GM21447 (cell line): Measurements from ENCODE around the gene TRAF4.
"Not testable (repeated sequence)": the region's sequence is repeated elsewhere in the genome, so short reads cannot be mapped to it uniquely, and the experiment has no call there.

ENCODE experiments used
- ATAC-seq: cut with Tn5 transposase; IDR thresholded peaks from one replicate; pipeline ENCODE4 v1.9.1; 2021; ENCODE audit not compliant: unreplicated experiment

Gene TRAF4

DNA sequence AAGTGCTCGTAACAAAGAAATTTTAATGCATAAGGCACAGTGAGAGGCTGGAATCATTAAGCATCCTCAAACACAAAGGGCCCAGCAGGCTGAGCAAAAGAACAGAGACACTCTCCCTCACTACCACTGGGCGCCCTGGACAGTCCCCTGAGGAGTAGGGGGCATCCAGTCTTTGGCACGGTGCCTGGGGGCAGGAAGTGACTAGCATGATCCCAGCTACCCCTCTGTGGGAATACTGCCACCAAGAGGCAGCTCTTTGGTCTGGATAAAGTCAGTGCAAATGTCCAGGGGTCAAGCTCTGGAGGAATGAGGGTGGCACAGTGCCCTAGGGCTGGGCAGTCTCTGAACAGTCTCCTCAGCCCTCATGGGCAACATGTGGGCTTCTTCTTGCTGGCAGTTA, 29.5 kb upstream of the TRAF4 start:
- no peak for ATAC-seq

- ATAC-seq = no peak
Measured at GRCh38 chr17:28715217-28715616, 28.6 kb upstream of the TRAF4 start.

DNA sequence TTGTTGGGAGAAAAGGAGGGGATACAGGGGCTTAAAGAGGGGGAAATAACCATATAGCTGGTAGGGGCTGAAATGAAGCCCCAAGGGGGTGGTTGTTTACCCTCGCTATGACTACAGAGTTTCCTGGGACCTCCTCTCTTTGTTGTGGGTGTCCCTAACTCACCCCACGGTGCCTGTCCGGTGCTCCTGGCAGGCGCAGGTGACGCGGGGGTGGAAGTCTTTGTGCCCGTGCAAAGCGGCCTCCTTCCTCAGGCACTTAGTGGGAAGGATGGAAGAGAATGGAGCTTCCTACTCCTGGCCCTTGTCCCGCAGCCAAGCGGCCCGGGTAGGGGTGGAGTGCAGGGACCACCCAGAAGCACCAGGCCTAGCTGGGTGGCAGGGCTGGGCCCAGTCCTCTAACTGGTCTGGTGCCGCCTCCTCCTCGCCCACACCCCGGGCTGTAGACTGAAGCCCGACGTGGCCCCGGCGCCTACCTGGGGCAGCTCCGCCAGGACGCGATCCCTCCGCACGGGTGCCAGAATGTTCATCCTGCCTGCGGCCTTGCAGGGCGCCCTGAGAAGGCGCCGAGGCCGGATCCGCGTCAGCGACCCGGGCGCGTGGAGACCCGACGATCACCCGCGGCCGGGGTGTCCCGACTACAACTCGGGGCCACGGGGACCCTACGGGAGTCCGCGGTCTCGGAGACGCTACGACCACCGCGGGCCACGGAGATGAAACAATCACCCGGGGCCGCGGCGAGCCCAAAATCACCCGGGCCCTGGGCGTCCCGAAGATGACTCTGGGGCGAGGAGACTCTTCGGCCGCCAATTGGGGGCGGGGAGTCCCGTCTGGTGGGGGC, 26.9 kb upstream of the TRAF4 start:
- ATAC-seq = no peak

GRCh38 chr17:28717578-28718332, 26.1 kb upstream of the TRAF4 start, which contains the start of gene RAB34:
Gene RAB34, minus strand, starts transcription at chr17:28717868. Its CDS starts 602 bp downstream, at chr17:28717266.
- no peak for ATAC-seq

DNA sequence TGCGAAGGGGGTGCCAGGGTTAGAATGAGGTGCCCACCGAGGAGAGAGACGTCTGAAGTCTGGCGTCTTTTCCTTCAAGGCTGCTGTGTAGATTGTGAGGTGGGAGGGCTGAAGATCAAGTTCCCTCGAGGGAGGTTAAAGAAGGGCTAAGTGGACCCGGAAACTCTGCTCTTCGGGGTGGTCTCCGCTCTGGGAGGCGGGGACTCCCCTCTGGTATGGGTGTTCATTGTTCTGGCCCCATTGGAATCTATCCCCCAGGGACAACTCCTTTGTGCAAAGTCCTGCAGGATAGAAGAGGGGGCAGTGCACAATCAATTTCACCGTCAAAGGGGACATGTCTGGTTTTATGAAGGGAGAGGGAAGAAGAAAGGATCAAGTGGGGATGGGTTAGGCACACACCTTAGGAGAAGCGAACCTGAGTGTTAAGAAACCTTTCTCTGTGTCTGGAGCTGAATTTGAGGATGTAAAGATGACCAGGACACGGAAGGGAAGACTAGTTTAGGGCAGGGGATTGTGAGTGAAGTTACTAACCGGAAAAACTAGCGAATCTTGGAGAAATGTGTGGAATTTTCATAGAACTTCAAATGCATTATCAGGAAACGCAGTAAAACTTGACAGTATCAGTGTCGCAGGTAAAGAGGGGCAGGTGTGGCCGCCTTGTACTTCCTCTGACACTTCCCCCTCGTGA, 25.3 kb upstream of the TRAF4 start:
- ATAC-seq = no peak

GRCh38 chr17:28719021-28719433, 24.8 kb upstream of the TRAF4 start:
- ATAC-seq = no peak

DNA sequence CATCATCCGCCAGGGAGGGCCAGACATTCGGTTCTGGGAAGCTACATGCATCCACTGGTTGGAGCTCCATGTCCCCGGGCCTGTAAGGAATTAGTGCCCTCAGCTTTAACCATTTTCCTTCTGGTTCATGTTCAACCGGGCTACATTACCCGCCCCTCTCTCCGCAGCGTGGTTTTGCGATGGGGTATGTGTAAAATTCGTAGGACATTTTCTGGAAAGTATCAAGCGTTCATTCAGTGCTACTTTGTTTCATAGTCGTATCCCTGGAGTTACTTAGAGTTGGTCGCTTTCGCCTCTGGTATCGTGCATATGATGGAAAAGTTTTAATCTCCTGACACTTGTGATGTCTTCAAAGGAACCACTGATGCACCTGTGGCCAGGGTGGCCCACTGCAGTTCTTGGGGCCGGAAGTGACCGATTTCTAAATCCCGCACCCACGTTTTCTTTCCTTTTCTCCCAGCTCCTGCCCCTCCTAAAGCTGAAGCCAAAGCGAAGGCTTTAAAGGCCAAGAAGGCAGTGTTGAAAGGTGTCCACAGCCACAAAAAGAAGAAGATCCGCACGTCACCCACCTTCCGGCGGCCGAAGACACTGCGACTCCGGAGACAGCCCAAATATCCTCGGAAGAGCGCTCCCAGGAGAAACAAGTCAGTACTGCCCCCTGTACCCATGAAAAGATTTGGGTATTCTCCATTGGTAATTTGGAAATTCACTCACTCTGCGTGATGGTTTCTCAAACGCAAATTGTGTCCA, 23.4 kb upstream of the TRAF4 start:
- ATAC-seq = no peak

DNA sequence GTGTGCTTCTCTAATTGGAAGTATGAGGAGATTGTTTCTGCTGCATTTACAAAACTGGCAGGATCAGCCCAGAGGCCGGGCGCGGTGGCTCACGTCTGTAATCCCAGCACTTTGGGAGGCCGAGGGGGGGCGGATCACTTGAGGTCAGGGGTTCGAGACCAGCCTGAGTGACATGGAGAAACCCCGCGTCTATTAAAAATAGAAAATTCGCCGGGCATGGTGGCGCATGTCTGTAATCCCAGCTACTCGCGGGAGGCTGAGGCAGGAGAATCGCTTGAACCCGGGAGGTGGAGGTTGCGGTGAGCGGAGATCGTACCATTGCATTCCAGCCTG, 22.8 kb upstream of the TRAF4 start:
- ATAC-seq = not testable (repeated sequence)

GRCh38 chr17:28722417-28723158, 21.2 kb upstream of the TRAF4 start:
- ATAC-seq = no peak

DNA sequence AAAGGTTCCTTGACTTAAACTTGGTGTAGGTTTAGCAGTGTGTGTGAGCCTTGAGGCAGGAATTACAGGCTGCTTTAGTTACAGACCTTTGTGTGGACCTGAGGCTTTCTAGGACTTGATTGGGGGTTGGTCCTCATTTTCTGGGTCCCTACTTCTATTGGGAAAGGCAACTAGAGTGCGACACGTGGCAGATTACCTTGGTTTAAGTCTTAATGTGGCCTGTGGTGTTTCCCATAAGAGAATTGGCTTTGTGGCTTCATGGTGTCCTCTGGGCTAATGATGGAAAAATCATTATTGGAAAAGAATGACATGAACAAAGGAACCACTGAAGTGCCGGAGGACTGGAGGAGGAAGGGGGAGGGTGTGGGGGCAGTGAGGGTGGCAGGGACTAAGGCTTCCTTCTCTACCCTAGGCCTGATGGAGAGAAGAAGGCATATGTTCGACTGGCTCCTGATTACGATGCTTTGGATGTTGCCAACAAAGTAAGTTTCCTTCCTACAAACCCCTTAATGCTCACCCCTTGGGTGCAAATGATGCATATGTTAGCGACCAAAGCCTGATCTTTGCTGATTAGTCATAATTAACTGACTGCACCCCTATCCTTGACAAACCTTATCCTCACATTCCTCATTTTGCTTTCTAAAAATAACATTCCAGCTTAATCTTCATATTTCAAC, 20.5 kb upstream of the TRAF4 start:
- no peak for ATAC-seq

DNA sequence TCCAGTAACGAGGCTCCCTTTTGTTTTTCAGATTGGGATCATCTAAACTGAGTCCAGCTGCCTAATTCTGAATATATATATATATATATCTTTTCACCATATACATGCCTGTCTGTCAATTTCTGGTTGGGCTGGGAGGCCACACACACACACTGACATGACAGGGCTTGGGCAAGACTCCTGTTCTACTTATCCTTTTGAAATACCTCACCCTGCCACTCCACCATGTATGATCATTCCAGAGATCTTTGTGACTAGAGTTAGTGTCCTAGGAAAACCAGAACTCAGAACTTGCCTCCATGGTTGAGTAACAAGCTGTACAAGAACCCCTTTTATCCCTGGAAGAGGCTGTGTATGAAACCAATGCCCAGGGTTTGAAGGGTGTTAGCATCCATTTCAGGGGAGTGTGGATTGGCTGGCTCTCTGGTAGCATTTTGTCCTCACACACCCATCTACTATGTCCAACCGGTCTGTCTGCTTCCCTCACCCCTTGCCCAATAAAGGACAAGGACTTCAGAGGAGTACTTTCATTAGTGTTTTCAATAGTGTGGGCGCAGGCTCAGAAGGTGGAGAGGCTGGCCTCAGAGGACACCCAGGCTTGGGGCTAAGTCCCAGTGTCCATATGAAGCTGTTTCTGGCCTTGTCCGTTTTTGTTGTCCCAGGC, 19.8 kb upstream of the TRAF4 start:
- not testable (repeated sequence) for ATAC-seq

- no peak for ATAC-seq
Measured at GRCh38 chr17:28724500-28725165, 19.2 kb upstream of the TRAF4 start.

DNA sequence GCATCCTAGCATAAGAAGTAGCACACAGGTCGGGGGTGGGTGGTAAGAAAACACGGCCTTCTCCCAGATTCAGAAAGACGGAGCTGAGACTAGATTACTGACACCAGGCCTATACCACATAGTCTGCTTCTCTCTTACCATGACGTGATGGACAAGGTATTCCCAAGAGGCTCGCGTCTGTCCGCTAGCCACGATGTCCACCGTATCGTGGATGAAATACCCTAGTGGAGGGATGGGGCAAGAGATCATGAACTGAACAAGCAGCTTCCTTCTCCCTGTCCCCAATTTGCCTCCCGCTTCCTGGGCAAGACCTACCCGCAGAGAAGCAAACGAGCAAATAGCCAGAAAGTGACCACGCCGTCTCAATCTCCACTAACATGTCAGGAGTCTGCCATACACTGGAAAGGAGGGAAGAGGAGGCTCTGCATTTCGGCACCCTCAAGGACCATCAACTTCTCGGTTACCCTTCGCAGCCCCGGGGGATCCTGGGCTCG, 18.6 kb upstream of the TRAF4 start:
- no peak for ATAC-seq

GRCh38 chr17:28725660-28726225, 18.1 kb upstream of the TRAF4 start:
- no peak for ATAC-seq

DNA sequence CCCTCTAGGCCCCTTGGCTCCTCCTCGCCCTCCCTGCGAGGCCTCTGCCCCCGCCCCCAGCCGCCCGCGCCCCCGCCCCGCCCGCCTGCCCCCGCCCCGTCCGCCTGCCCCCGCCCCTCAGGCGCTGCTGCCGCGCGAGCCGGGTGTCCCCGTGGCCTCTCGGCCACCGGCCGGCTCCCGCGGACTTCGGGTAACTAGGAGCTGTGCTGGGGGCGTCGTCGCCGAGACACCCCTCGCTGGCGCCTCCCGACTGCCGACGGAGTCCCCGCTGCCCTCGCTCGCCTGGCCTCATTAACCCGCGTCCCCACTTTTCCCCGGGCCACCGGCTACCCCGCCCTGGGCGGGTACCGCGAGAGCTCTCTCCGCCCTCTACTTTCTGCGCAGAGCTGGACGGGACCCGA, 17.6 kb upstream of the TRAF4 start, which contains the start of gene TLCD1:
Gene TLCD1, minus strand, starts transcription at position 8 of the 401 bp plus-strand sequence. CDS start 136 bp downstream, outside the sequence.
- ATAC-seq = no peak

DNA sequence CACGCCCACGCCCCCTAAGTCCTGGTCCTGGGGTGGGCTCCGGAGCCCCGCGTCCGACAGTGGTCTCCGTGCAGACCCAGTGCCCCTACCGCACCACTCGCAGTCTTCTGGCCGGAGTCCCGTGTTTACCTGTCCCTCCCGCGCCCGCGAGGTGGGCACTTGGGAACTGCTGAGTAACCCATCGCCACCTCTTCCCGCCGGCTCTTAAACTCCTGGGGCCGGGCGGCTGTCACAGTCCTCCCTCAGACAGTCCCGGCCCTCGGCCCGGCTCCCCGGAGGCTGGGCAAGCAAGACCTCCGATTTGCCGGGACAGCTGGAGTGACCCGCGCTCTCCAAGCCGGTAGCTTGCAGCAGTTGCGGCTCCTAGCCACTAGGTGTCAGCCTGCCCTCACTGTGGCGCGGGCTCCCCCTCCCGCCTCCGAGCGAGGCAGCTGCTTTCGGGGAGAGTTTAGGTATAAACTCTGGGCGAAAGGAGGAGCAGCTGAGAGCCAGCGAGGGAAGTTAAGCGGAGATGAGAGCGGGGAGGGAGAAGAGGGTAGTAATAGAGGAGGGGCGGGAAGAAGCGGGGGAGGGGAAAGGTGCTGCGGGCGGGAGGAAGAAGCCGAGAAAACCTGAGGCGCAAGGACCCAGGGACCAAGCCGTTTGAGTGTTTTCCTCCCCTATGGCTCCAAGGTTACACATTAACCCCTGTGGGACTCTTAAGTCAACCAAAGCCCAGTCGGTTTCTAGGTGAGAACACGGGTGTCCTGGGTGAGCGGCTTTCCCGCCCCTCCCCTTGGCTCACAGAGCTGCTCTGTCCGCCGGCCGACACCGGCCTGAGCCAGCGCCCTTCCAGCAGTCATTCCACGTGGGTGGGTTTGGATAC, 17.0 kb upstream of the TRAF4 start:
- ATAC-seq = peak; percentile 31
